Upper lobe of left lung (tissue), 6 donors: Measurements from ENCODE around the gene CAMK2N2. TPM values are rescaled to one million over a fixed set of nuclear protein-coding genes. Genes with fewer than 3 reads are reported as not detected.

Source experiments
- ATAC-seq, 2 donors: fragments of 200-7000 bp; cut with Tn5 transposase; one replicate each; pipeline ENCODE4 v1.9.1; 2022; ENCODE audit warnings: mild to moderate bottlenecking in 2 of 2, moderate library complexity in 2 of 2; ENCODE audit not compliant: low FRiP score in 2 of 2
- DNase-seq, 2 donors: peaks; one replicate each; pipeline ENCODE4 v3.0.0-alpha.2; 2019 to 2020
- H3K27ac ChIP-seq, 4 donors: fragments of 200-600 bp; sonication (generic); one replicate each; pipeline ENCODE4 v1.5.1; 2016 to 2019
- H3K27me3 ChIP-seq, 4 donors: fragments of 200-600 bp; sonication (generic); one replicate each; pipeline ENCODE4 v1.5.1; 2017 to 2019
- H3K36me3 ChIP-seq, 4 donors: fragments of 200-600 bp; sonication (generic); one replicate each; pipeline ENCODE4 v1.5.1; 2016 to 2019
- H3K4me1 ChIP-seq, 4 donors: fragments of 200-600 bp; sonication (generic); one replicate each; pipeline ENCODE4 v1.5.1; 2018 to 2019
- H3K4me3 ChIP-seq, 4 donors: fragments of 200-600 bp; sonication (generic); one replicate each; pipeline ENCODE4 v1.5.1; 2017 to 2019; ENCODE audit warnings: mild to moderate bottlenecking in 2 of 4, moderate library complexity in 1 of 4
- H3K9me3 ChIP-seq, 4 donors: fragments of 200-600 bp; sonication (generic); one replicate each; pipeline ENCODE4 v1.5.1; 2018 to 2019
- EP300 ChIP-seq, 4 donors: sonication (generic); formaldehyde crosslinking; IDR thresholded peaks; one replicate each; pipeline ENCODE4 v1.5.1; 2017; ENCODE audit warnings: antibody characterized with exemption in 4 of 4, control low read depth in 2 of 4
- POLR2A ChIP-seq, 4 donors: fragments of 450-650 bp; IDR thresholded peaks; one replicate each; pipeline ENCODE4 v1.5.1; 2016 to 2017; ENCODE audit warnings: antibody characterized with exemption in 4 of 4, mild to moderate bottlenecking in 2 of 4
- POLR2AphosphoS5 ChIP-seq, 2 donors: sonication (generic); formaldehyde crosslinking; IDR thresholded peaks; one replicate each; pipeline ENCODE4 v1.5.1; 2017; ENCODE audit warnings: antibody characterized with exemption in 2 of 2
- WGBS, 2 donors: methylation state at CpG; one replicate each; pipeline ENCODE4 v1.1.5; 2017 to 2018; 5-methylcytosine and 5-hydroxymethylcytosine counted together
- total RNA-seq, 6 donors: library from RNA; depleted of rRNA in 4 of 6; stranded (reverse); fragments of >200 nt in 4 of 6; gene quantifications; one replicate each; pipeline versions ENCODE4 v1.1.0 to v1.2.1, GENCODE V29; 2016 to 2021
- TF ChIP-seq, protein P1 (sequence below), 6 experiments: fragments of 450-650 bp in 4 of 6; fragments of 200-600 bp in 2 of 6; sonication (generic) in 2 of 6; IDR thresholded peaks; one replicate each; pipeline ENCODE4 v1.5.1; 2016 to 2019; ENCODE audit warnings: antibody characterized with exemption in 6 of 6
- donor health status: DM: no; HTN: no; CAD: no; lungs with moderate emphysema.
- donor health status: DM: no; HTN: yes; CAD: no; lungs with severe emphysema.

Gene CAMK2N2
- total RNA-seq, 6 donors from 2014 or later = 0.26 to 0.44 TPM; not detected in 4

DNA sequence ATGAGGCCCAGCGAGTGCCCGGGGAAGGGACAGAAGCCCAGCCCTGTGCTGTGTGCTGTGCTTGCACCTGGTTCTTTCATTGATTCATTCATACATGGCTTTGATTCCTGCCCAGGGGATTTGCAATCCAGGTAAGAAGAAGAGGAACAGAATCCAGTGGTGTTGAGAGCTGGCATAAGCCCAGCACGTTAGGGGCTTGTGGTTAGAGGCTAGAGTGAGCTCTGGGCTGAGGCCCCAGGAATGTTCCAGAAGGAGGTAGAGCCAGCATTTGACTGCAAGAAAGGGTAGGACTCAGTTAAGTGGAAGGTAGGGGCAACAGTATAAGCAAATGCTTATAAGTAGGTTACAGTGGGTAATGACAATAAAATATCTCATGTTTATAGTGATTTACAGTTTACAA, 29.7 kb downstream of the CAMK2N2 start:
- H3K27ac ChIP-seq = no peak overlapping the region
- DNase-seq (no peak), ATAC-seq (no peak)
- H3K9me3 ChIP-seq = no peaks in the 10 kb centered on the region
- peaks cover 22 to 24% (median 22%) of the 10 kb centered on the region in 4 donors for H3K4me1 ChIP-seq
- peaks cover 2 to 41% (median 27%) of the 10 kb centered on the region in 4 donors for H3K27me3 ChIP-seq
- no peaks in the 10 kb centered on the region for H3K36me3 ChIP-seq
- 53 to 69% methylated on average over 3 of the region's 3 CpGs for WGBS, 2 donors
- no peak overlapping the region for H3K4me3 ChIP-seq
- TF ChIP-seq EP300 (IDR thresholded peaks at IDR 0.05) (no peak), POLR2AphosphoS5 (IDR thresholded peaks at IDR 0.05) (no peak), POLR2A (IDR thresholded peaks at IDR 0.05) (no peak)
- TF ChIP-seq, protein P1, sequence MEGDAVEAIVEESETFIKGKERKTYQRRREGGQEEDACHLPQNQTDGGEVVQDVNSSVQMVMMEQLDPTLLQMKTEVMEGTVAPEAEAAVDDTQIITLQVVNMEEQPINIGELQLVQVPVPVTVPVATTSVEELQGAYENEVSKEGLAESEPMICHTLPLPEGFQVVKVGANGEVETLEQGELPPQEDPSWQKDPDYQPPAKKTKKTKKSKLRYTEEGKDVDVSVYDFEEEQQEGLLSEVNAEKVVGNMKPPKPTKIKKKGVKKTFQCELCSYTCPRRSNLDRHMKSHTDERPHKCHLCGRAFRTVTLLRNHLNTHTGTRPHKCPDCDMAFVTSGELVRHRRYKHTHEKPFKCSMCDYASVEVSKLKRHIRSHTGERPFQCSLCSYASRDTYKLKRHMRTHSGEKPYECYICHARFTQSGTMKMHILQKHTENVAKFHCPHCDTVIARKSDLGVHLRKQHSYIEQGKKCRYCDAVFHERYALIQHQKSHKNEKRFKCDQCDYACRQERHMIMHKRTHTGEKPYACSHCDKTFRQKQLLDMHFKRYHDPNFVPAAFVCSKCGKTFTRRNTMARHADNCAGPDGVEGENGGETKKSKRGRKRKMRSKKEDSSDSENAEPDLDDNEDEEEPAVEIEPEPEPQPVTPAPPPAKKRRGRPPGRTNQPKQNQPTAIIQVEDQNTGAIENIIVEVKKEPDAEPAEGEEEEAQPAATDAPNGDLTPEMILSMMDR (IDR thresholded peaks at IDR 0.05) = no peak

- Histone ChIP-seq H3K27me3 (peaks cover 2 to 38% (median 27%) of the 10 kb centered on the region in 4 donors), H3K4me3 (peak overlapping the region in 3 of 4 donors; percentile 37 to 61 (median 46)), H3K36me3 (no peaks in the 10 kb centered on the region), H3K9me3 (no peaks in the 10 kb centered on the region), H3K4me1 (peaks cover 22 to 24% (median 22%) of the 10 kb centered on the region in 4 donors), H3K27ac (no peak overlapping the region)
- DNase-seq (peak in 1 of 2 donors; percentile 84), ATAC-seq (no peak)
- 28 to 31% methylated on average over 14 to 16 of the region's 79 CpGs for WGBS, 2 donors
- TF ChIP-seq POLR2A (IDR thresholded peaks at IDR 0.05) (no peak), EP300 (IDR thresholded peaks at IDR 0.05) (no peak), POLR2AphosphoS5 (IDR thresholded peaks at IDR 0.05) (no peak)
- TF ChIP-seq, protein P1 (IDR thresholded peaks at IDR 0.05) = no peak
These were observed 30.5 kb downstream of the CAMK2N2 start for GRCh38 chr3:184230603-184231528.

GRCh38 chr3:184230081-184230602, 31.2 kb downstream of the CAMK2N2 start:
- DNase-seq (peak in 1 of 2 donors; percentile 84), ATAC-seq (no peak)
- 0% methylated on average over 11 to 14 of the region's 61 CpGs for WGBS, 2 donors
- Histone ChIP-seq H3K36me3 (no peaks in the 10 kb centered on the region), H3K9me3 (no peaks in the 10 kb centered on the region), H3K27ac (no peak overlapping the region), H3K27me3 (peaks cover 2 to 38% (median 27%) of the 10 kb centered on the region in 4 donors), H3K4me3 (peak overlapping the region in 3 of 4 donors; percentile 37 to 61 (median 46)), H3K4me1 (peaks cover 22 to 24% (median 22%) of the 10 kb centered on the region in 4 donors)
- TF ChIP-seq POLR2AphosphoS5 (IDR thresholded peaks at IDR 0.05) (no peak), EP300 (IDR thresholded peaks at IDR 0.05) (no peak), POLR2A (IDR thresholded peaks at IDR 0.05) (no peak)
- TF ChIP-seq, protein P1 (IDR thresholded peaks at IDR 0.05) = no peak

DNA sequence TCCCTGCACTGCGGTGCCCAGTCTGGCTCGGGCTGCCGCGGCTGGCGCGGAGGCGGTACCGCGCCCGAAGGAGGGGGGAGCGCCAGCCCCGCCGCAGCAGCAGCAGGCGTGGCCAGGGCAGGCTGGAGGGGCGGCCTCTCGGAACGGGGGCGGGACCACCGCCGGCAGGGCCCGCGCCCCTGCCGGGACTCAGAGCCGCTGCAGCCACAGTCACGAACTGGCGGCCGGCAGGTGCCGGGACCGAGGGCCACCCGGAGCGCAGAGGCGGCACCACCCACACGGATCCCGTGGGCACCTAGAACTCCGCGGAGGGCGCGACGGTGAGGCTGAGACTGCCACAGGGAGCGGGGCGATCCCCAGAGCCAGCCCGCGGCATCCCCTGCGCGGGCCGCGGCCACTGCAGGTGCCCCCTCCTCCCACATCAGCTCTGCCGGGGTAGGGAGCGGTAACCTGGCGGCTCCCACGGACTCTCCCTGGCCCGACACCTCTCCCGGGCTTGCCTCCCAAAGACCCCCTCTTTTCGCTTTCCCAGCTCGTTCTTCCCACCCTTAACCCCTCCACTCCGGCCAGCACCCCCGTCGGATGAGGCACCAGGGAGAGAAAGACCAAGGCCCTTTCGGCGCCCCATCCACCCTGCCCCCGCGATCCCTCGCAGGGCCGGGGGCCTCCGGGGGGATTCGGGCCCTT, 31.8 kb downstream of the CAMK2N2 start, which contains the start of gene VWA5B2:
VWA5B2 (plus strand) TSS at position 192 of the 687 bp plus-strand sequence. CDS start 944 bp downstream, outside the sequence.
- peak; percentile 44 to 93 for DNase-seq
- Histone ChIP-seq H3K9me3 (no peaks in the 10 kb centered on the region), H3K4me3 (peak within 1 kb of the TSS; percentile 37 to 61 (median 48)), H3K27ac (no peak within 1 kb of the TSS), H3K27me3 (peaks cover 2 to 38% (median 27%) of the 10 kb centered on the region in 4 donors), H3K4me1 (peaks cover 22 to 24% (median 22%) of the 10 kb centered on the region in 4 donors), H3K36me3 (no peaks in the 10 kb centered on the region)
- ATAC-seq = peak; percentile 56 to 90
- TF ChIP-seq POLR2AphosphoS5 (IDR thresholded peaks at IDR 0.05) (no peak), POLR2A (IDR thresholded peaks at IDR 0.05) (no peak), EP300 (IDR thresholded peaks at IDR 0.05) (no peak)
- TF ChIP-seq, protein P1 (IDR thresholded peaks at IDR 0.05) = peak; percentile 24 to 77 (median 55)
- 3% methylated on average over 19 to 24 of the region's 66 CpGs for WGBS, 2 donors
